HCT116 (cell line): Measurements from ENCODE around the gene LDLRAD4. TPM values are rescaled to one million over a fixed set of nuclear protein-coding genes. Genes with fewer than 3 reads are reported as not detected.

Experiments
- ATAC-seq: fragments of 200-7000 bp; cut with Tn5 transposase; 2 replicates; pipeline ENCODE4 v1.9.1; 2020; ENCODE audit warnings: mild to moderate bottlenecking, moderate library complexity
- BruUV-seq: library from RNA; stranded (reverse); fragments of 400-500 nt; replicated peaks from 2 replicates; lab custom pipeline; 2021; lab: Mats Ljungman, UMichigan
- CTCF ChIA-PET: fragments of 300-600 bp; sonication (Branson Sonifier 250); formaldehyde crosslinking; loops from one replicate; lab custom pipeline; 2021; ENCODE audit warnings: antibody characterized with exemption; lab: Charles Lee
- POLR2A ChIA-PET: fragments of 300-600, 350-600 bp; sonication (Branson Sonifier 250); formaldehyde crosslinking; loops from one replicate; lab custom pipeline; 2021; ENCODE audit warnings: antibody characterized with exemption; lab: Charles Lee
- RAD21 ChIA-PET, 2 experiments: fragments of 300-600 bp; sonication (Branson Sonifier 250); formaldehyde crosslinking; loops; one replicate each; lab custom pipeline; 2023; ENCODE audit warnings: low total read pairs in 2 of 2; ENCODE audit not compliant: uncharacterized antibody in 2 of 2, unreplicated experiment in 2 of 2, low non-redundant PET in 1 of 2; lab: Charles Lee
- DNase-seq: peaks from one replicate; pipeline ENCODE4 v3.0.0-alpha.2; 2010; ENCODE audit warnings: low read depth, low spot score
- H2AFZ ChIP-seq: fragments of 200-600 bp; shearing (Covaris generic), sonication (generic); 2 replicates; pipeline ENCODE4 v1.6.1; 2017; ENCODE audit warnings: low read depth, mixed run types, mixed read lengths, antibody characterized with exemption, low read length; ENCODE audit not compliant: poor library complexity, severe bottlenecking
- H3K27ac ChIP-seq: 2 replicates; pipeline ENCODE4 v1.5.1; 2012; ENCODE audit warnings: low read depth, low read length
- H3K27me3 ChIP-seq: fragments of 200-600 bp; sonication (generic); 2 replicates; pipeline ENCODE4 v1.6.1; 2016; ENCODE audit warnings: mixed run types, low read length, mixed read lengths; ENCODE audit not compliant: insufficient read depth
- H3K36me3 ChIP-seq, 2 experiments: fragments of 200-500 bp in 1 of 2; fragments of 200-600 bp in 1 of 2; sonication (Bioruptor generic) in 1 of 2; sonication (generic) in 1 of 2; 2 replicates each; pipeline versions ENCODE4 v1.5.1 to v1.6.1; 2014 to 2016; ENCODE audit warnings: low read length in 2 of 2, inconsistent platforms in 1 of 2, mixed read lengths in 1 of 2, mixed run types in 1 of 2; ENCODE audit not compliant: insufficient read depth in 2 of 2, control insufficient read depth in 1 of 2
- H3K4me1 ChIP-seq, 2 experiments: fragments of 200-600 bp in 1 of 2; sonication (generic) in 1 of 2; 2 replicates each; pipeline versions ENCODE4 v1.5.1 to v1.6.1; 2012 to 2017; ENCODE audit warnings: low read length in 2 of 2, inconsistent platforms in 1 of 2, mild to moderate bottlenecking in 1 of 2, mixed read lengths in 1 of 2, mixed run types in 1 of 2, moderate library complexity in 1 of 2; ENCODE audit not compliant: insufficient read depth in 2 of 2, control insufficient read depth in 1 of 2
- H3K4me2 ChIP-seq: fragments of 200-600 bp; sonication (generic); 2 replicates; pipeline ENCODE4 v1.6.1; 2017; ENCODE audit warnings: mixed run types, low read length, mixed read lengths
- H3K4me3 ChIP-seq, 2 experiments: fragments of 200-600 bp in 1 of 2; sonication (generic) in 1 of 2; replicated peaks in 1 of 2; 2 replicates each; pipeline ENCODE4 v1.5.1; 2011 to 2016; ENCODE audit warnings: low read length in 2 of 2, control low read depth in 1 of 2, low read depth in 1 of 2, mild to moderate bottlenecking in 1 of 2, mixed read lengths in 1 of 2, mixed run types in 1 of 2
- H3K79me2 ChIP-seq: fragments of 200-600 bp; sonication (generic); 2 replicates; pipeline ENCODE4 v1.6.1; 2017; ENCODE audit warnings: mild to moderate bottlenecking, mixed run types, low read length, moderate library complexity, mixed read lengths; ENCODE audit not compliant: insufficient read depth
- H3K9ac ChIP-seq: fragments of 200-600 bp; sonication (generic); 2 replicates; pipeline ENCODE4 v1.6.1; 2016; ENCODE audit warnings: low read length, mixed read lengths
- H3K9me2 ChIP-seq: fragments of 200-600 bp; sonication (generic), shearing (Covaris generic); 2 replicates; pipeline ENCODE4 v1.6.1; 2017; ENCODE audit warnings: mixed run types, mild to moderate bottlenecking, moderate library complexity; ENCODE audit not compliant: insufficient read depth
- H3K9me3 ChIP-seq, 2 experiments: fragments of 200-500 bp in 1 of 2; fragments of 200-600 bp in 1 of 2; sonication (Bioruptor generic) in 1 of 2; sonication (generic) in 1 of 2; 2 replicates each; pipeline ENCODE4 v1.6.1; 2014 to 2017; ENCODE audit warnings: low read length in 2 of 2, mixed read lengths in 2 of 2, inconsistent platforms in 1 of 2, low read depth in 1 of 2, mild to moderate bottlenecking in 1 of 2, mixed run types in 1 of 2, moderate library complexity in 1 of 2; ENCODE audit not compliant: control insufficient read depth in 1 of 2, insufficient read depth in 1 of 2
- H4K20me1 ChIP-seq: fragments of 200-600 bp; sonication (generic), shearing (Covaris generic); 2 replicates; pipeline ENCODE4 v1.6.1; 2017; ENCODE audit warnings: mixed run types, mild to moderate bottlenecking, moderate library complexity; ENCODE audit not compliant: insufficient read depth
- ATF3 ChIP-seq: IDR thresholded peaks from 2 replicates; pipeline ENCODE4 v1.6.1; 2012
- CBX3 ChIP-seq: IDR thresholded peaks from 2 replicates; pipeline ENCODE4 v1.6.1; 2012; ENCODE audit warnings: low read depth
- CEBPB ChIP-seq: IDR thresholded peaks from 2 replicates; pipeline ENCODE4 v1.6.1; 2012; ENCODE audit warnings: low read depth
- CTCF ChIP-seq, 3 experiments: fragments of 200-600 bp in 1 of 3; sonication (generic) in 1 of 3; IDR thresholded peaks in 2 of 3; conservative IDR thresholded peaks in 1 of 3; 2 replicates each; pipeline ENCODE4 v1.5.1; 2012 to 2017; ENCODE audit warnings: low read depth in 2 of 3, low read length in 2 of 3, antibody characterized with exemption in 1 of 3, borderline replicate concordance in 1 of 3, control low read depth in 1 of 3, mild to moderate bottlenecking in 1 of 3, mixed read lengths in 1 of 3, mixed run types in 1 of 3, moderate library complexity in 1 of 3; ENCODE audit not compliant: insufficient read depth in 1 of 3
- EGR1 ChIP-seq: IDR thresholded peaks from 2 replicates; pipeline ENCODE4 v1.6.1; 2012; ENCODE audit warnings: low read depth
- ELF1 ChIP-seq: IDR thresholded peaks from 2 replicates; pipeline ENCODE4 v1.6.1; 2012; ENCODE audit warnings: low read depth, borderline replicate concordance
- EZH2 ChIP-seq: fragments of 200-600 bp; sonication (generic); IDR thresholded peaks from 2 replicates; pipeline ENCODE4 v1.6.1; 2017; ENCODE audit warnings: antibody characterized with exemption, mixed run types
- EZH2phosphoT487 ChIP-seq: fragments of 200-600 bp; IDR thresholded peaks from 2 replicates; pipeline ENCODE4 v1.6.1; 2018; ENCODE audit warnings: antibody characterized with exemption, borderline replicate concordance
- JUND ChIP-seq: IDR thresholded peaks from 2 replicates; pipeline ENCODE4 v1.6.1; 2012
- MAX ChIP-seq: IDR thresholded peaks from 2 replicates; pipeline ENCODE4 v1.6.1; 2012
- POLR2A ChIP-seq: IDR thresholded peaks from 2 replicates; pipeline ENCODE4 v1.7.0; 2011; ENCODE audit warnings: borderline replicate concordance; ENCODE audit not compliant: insufficient read depth, insufficient read length; ENCODE audit errors: extremely low read depth
- POLR2AphosphoS5 ChIP-seq: IDR thresholded peaks from 2 replicates; pipeline ENCODE4 v1.6.1; 2011; ENCODE audit warnings: mild to moderate bottlenecking, low read depth, low read length, moderate library complexity
- RAD21 ChIP-seq: IDR thresholded peaks from 2 replicates; pipeline ENCODE4 v1.6.1; 2012; ENCODE audit warnings: low read depth, mild to moderate bottlenecking
- SIN3A ChIP-seq: IDR thresholded peaks from 2 replicates; pipeline ENCODE4 v1.6.1; 2012; ENCODE audit warnings: low read depth
- SP1 ChIP-seq: IDR thresholded peaks from 2 replicates; pipeline ENCODE4 v1.6.1; 2012; ENCODE audit warnings: low read depth
- SRF ChIP-seq: IDR thresholded peaks from 2 replicates; pipeline ENCODE4 v1.6.1; 2012; ENCODE audit warnings: low read depth
- TCF7L2 ChIP-seq: IDR thresholded peaks from 2 replicates; pipeline ENCODE4 v1.7.0; 2011; ENCODE audit warnings: borderline replicate concordance, inconsistent platforms; ENCODE audit not compliant: insufficient read depth, insufficient read length; ENCODE audit errors: extremely low read depth
- YY1 ChIP-seq: IDR thresholded peaks from 2 replicates; pipeline ENCODE4 v1.6.1; 2011; ENCODE audit warnings: low read length, low read depth, moderate library complexity, mild to moderate bottlenecking; ENCODE audit not compliant: insufficient replicate concordance; ENCODE audit errors: extremely low read depth
- ZFX ChIP-seq: fragments of 450-650 bp; IDR thresholded peaks from 2 replicates; pipeline ENCODE4 v1.6.1; 2017
- ZNF274 ChIP-seq: fragments of 200-500 bp; sonication (Bioruptor generic); IDR thresholded peaks from 2 replicates; pipeline ENCODE4 v1.6.1; 2014; ENCODE audit warnings: mild to moderate bottlenecking, low read depth, low read length, inconsistent platforms
- intact Hi-C: fragments of 100-400 bp; cut with micrococcal nuclease; formaldehyde crosslinking; loops from 2 replicates; pipeline ENCODE4 v1.10.0; 2022
- total RNA-seq: library from RNA; stranded (reverse); gene quantifications from one replicate; pipeline ENCODE4 v1.2.1, GENCODE V29; 2021; ENCODE audit not compliant: unreplicated experiment

Gene LDLRAD4
- total RNA-seq, 1 experiment from 2014 or later = 1.2 TPM

- no TSS peak for BruUV-seq
- Histone ChIP-seq H3K4me1 (peaks cover 19 to 35% of the 10 kb centered on the region in 2 experiments), H3K4me3 (no peak overlapping the region), H3K9me2 (no peaks in the 10 kb centered on the region), H3K9me3 (no peaks in the 10 kb centered on the region), H3K9ac (no peak overlapping the region), H3K36me3 (no peaks in the 10 kb centered on the region), H3K4me2 (peak overlapping the region; percentile 43), H3K27me3 (no peaks in the 10 kb centered on the region), H4K20me1 (no peaks in the 10 kb centered on the region), H3K79me2 (peaks cover 74% of the 10 kb centered on the region), H2AFZ (no peak overlapping the region), H3K27ac (peak overlapping the region; percentile 59; the same call in 1 of the 2 replicates)
- TF ChIP-seq CEBPB (no peak), MAX (no peak), EGR1 (no peak), SIN3A (no peak), ELF1 (no peak), SP1 (no peak), POLR2A (no peak), CBX3 (no peak), EZH2 (no peak), ATF3 (no peak), CTCF (IDR thresholded peaks at IDR 0.05 in 2 of 3, conservative IDR thresholded peaks at IDR 0.05 in 1 of 3; ENCODE audit: borderline replicate concordance in 1 of 3, insufficient read depth in 1 of 3, low read depth in 2 of 3, low read length in 2 of 3) (no peak), POLR2AphosphoS5 (no peak), TCF7L2 (no peak), ZNF274 (no peak), RAD21 (no peak), ZFX (no peak), YY1 (no peak), JUND (no peak), EZH2phosphoT487 (no peak), SRF (no peak)
- POLR2A ChIA-PET = no interaction called here
- intact Hi-C loops = no loop called here
- RAD21 ChIA-PET = no interaction called here
- CTCF ChIA-PET = no interaction called here
- ATAC-seq = no peak
- DNase-seq = no peak
These were observed 454.1 kb downstream of the LDLRAD4 start for GRCh38 chr18:13672657-13673056.
